ENCODE results near the gene HYAL1. TPM values are rescaled to one million over a fixed set of nuclear protein-coding genes. Genes with fewer than 3 reads are reported as not detected.
"Not testable (repeated sequence)": the region's sequence is repeated elsewhere in the genome, so short reads cannot be mapped to it uniquely, and the experiment has no call there.

HYAL1 gene
- polyA plus RNA-seq, 3 donors, result 6.1 to 9.4 (median 7.7) TPM

DNA sequence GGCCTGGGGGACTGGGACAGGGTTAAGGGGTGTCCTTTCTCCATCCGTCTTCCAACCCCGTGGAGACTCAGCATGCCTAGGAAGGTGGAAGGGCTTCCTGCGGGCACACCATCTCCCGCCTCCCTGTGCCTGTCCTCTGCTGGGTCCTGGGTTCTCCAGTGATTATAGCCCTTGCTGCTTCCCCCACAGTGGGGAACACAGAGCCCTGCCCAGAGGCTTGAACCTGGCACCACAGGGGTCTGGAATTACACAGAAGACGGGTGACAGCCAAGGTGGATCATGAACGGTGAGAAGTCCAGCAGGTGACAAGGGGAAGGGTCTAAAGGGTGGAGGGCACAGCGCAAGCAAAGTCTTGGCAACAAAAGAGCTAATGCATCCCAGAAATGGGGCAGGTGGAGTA is 40.6 kb downstream of the HYAL1 start:
- no peak for DNase-seq

DNA sequence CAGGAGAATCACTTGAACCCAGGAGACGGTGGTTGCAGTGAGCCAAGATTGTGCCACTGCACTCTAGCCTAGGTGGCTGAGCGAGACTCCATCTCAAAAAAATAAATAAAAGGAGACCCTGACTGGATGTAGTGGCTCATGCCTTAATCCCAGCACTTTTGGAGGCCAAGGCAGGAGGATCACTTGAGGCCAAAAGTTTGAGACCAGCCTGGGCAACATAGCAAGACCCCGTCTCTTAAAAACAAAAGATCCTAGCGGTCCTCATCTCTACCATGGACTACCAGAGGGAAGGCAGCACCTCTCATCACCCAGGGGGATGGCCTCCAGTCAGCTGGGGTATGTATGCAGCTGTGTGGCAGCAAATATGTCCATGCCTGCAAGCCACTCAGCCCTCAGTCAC is 41.2 kb downstream of the HYAL1 start:
- DNase-seq, result not testable (repeated sequence)

DNA sequence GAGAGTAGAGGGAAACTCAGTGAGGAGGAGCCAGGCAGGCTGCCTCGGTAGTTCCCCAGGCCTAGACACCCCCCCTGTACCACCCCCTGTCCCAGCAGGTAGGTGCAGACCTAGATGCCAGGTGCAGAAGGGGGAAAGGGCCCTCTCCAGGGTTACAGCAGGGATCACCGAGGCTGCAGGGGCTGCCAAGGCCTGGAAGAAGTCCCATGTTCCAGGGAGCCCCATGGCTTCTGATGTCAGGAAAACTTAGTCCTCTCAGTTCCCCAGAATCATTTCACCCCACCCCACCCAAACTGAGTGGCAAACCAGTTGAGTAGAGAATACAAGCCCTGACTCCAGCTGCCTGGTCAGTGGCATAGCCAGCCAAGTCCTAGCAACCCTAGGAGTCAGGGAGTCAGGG is 41.9 kb downstream of the HYAL1 start:
- DNase-seq, result no peak

DNA sequence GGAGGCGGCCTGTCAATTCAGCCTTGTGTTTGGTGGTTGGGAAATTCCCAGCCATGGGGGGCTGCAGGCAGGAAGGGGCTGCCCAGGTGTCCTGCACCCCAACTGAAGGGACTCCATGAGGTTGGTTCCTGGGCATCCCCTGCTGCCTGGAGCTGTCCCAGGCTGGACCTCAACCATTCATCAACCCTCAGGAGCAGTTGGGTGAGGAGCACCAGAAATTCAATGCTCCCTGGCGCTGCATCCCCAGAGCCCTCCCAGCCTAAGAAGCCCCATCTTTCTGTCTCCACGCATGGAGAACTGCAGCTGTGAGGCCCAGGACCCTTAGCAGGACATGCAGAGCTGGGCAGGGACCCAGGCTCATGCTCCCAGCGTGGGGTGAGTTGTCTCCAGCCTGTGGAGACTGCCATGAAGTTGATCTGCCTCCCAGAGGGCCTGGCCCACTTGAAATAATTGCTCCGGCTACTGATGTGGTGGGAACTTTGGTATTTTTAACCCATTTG is 42.4 kb downstream of the HYAL1 start:
- DNase-seq, result no peak

DNA sequence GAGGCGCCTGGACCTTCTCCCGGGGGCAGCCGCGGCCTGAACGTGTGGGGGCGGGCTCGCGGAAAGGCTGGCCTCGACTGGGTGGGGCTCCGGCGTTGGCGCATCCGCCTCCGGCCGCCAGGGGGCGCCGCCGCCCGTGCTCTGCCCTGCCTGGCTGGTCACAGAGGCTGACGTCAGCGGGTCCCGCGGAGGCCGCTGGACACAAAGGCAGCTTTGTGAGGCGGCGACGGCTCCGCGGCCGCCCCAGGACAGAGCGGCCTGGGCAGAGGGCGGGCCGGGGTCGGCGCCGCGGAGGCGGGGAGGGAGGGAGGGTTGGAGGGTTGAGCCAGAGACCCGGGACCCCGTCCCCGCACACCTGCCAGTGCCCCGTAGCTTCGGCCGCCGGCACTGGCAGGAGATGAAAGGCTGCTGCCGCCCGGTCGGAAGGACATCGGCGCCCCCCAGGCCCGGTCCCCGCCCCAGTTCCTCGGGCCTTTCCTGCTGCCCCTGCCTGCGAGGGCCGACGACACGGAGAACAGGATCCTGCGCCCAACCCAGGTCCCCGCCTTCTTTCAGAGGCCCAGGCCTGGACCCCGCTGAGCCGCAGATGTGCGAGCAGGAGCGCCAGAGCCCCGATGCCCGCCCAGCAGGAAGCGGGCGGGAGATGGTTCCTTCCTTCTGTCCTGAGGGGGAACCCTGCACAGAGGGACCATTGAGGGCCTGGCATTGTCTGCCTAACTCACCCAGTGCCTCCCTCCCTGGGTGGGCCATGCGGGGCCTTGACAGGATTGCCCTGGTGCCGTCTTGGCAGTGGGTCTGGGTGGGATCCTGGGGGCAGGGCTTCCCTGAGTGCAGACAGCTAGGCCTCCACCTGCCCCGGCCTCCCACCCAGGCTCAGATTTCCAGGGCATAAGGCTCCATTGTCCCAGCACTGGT is 43.1 kb downstream of the HYAL1 start:
- DNase-seq, result peak; percentile 92

DNA sequence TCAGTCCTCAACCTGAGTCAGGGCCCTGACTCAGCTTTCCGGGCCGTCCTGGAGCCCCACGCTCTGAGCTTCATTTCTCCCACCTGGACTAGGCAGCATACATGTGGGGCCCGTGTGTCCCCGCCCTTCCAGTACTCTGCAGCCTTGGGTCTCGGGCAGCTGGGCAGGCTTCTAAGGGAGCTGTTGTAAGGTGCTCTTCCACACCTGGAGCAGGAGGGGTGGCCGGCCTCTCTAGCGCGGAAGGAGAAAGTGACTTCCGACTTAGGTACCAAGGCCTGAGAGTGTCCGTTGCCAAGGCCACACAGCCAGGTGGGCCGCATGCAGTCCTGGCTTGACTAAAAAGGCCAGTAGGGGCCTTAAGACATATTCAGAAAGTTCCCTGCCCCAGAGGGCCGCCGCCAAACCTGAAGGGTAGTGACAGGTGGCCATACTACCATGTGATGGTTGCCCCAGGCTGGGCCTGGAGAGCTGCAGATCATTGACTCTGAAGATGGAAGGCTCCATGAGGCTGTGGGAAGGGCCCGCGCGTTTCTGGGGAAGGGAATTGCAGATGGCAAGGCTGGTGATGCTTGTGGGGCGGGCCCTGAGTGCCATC is 43.8 kb downstream of the HYAL1 start:
- DNase-seq, result no peak

DNA sequence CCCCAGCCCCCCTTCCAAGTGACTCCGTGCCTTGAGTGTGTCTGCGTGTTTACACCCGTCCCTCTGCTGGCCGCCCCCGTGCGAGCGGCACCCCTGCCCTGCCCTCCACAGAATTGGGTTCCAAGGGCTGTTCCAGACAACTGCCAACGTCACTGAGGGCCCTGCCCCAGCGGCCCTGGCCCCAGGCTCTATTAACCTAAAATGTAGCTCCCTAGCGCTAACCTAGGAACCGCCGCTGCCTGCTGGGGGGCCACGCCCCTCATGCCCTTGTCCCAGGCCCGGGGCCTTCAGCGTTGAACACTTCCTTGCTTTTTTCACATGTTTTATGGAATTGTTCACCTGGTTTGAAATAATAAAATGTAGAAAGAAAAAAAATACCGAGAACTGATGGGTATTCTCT is 44.4 kb downstream of the HYAL1 start:
- no peak for DNase-seq

DNA sequence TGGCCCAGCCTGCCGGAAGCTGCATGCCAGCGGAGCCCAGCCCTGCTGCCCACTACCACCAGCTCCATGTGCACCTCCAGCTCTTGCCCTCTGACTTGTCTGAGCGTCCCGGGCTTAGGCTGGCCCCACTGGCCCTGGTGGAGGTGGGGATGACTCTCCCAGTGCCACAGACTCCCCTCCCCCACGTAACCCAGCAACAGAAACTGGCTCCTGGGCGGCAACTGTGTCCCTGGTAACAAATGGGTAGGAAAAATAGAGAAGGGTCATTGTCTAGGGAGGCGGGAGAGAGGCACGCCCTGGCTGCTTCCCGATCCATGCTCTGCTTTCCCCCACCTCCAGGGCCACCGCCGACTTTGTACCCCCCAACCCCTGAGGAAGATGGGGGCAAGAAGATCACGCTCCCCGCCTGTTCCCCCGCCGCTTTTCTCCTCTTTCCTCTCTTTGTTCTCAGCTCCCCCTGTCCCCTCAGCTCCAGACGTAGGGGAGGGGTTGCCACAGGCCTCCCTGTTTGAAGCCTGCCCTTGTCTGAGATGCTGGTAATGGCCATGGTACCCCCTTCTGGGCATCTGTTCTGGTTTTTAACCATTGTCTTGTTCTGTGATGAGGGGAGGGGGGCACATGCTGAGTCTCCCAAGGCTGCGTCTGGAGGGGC is 45.2 kb downstream of the HYAL1 start:
- DNase-seq, result no peak

DNA sequence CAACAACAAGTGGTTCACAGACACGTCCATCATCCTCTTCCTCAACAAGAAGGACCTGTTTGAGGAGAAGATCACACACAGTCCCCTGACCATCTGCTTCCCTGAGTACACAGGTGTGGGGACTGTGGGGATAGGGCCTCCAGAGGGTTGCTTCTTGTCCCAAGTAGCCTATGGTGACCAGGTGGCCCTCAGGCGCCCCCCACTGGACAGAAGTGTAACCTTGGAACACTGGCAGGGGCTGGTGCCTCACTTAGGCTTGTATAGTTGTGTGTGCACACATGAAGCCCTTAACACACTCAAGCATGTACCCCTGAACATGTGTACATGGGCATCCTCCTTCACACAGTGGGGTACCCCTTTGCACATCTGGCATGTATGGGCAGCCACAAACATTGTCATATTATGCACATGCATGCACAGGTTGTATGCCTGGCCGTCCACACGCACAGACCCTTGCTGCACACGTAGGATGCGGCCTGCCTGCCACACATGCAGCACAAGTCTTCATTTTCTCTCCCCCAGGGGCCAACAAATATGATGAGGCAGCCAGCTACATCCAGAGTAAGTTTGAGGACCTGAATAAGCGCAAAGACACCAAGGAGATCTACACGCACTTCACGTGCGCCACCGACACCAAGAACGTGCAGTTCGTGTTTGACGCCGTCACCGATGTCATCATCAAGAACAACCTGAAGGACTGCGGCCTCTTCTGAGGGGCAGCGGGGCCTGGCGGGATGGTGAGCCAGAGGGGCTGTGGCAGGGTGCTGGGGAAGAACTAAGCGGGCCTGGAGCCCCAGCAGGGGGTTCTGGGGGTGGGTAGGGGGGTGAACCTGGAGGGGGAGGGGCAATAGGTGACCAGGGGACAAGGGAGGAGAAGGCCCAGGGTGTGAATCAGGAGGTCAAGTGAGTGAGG is 46.1 kb downstream of the HYAL1 start:
- no peak for DNase-seq

DNA sequence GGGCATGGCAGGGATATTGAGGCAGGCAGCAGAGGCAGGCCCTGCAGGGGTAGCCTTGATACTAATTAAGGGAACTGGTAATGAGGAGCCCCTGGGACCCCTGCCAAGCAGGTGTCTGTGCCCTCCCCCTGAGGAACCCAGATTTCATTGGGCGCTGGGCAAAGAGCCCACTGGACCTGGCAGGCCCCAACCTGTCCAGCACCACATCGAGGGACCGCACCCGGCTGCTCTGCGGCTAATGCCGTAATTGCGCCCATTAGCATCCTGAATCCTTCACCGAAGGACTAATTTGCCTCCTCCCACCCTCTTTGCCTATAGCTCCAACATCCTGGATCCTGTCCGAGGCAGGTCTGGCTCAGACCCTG is 48.1 kb downstream of the HYAL1 start:
- DNase-seq, result no peak

DNA sequence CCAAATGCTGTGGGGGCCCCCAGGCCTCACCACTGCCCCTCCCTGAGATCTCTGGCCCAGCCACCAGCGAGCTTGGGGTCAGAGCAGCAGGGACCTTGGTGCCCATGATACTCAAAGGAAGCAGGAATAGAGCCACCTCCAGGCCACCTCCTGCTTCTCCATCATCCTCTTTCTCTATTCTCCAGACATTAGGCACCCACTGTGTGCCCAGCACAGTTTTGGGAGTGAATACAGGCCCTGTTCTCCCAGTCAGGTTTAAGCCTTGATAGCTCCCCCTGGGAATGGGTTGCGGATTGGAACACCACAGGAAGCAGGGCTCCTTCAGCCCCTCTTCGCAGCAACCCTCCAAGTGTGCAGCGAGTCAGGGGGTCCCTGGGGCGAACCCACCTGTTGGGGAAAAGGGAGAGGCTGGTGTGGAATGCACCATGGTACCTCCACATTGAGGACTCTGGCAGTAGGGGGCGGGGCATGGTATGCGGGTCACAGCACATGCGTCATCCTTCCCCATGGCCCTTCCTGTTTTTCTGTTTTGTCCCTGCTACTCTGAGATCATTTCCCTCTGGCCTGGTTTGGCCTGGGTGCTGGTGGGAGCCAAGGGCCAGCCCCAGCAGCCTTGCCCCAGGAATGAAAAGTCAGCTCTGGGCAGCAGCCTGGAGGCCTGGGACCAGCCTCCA is 48.7 kb downstream of the HYAL1 start:
- DNase-seq, result no peak

DNA sequence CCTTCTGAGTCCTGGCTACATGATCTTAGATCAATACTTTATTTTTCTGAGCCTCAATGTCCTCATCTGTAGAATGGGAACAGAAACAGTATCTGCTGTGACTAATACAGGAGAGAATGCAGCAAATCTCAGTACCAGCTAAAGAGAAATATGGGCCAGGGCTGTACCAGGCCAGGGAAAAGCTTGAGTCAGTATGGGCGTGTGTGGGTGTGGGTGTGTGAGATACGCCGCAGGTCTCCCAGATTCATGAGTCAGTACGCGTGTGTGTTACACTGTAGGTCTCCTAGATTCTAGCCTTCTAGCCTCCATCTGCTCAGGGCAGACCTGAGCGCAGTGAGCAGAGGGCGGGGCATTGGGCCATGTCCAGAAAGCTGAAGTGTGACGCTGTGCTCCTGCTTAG is 52.2 kb downstream of the HYAL1 start:
- no peak for DNase-seq

DNA sequence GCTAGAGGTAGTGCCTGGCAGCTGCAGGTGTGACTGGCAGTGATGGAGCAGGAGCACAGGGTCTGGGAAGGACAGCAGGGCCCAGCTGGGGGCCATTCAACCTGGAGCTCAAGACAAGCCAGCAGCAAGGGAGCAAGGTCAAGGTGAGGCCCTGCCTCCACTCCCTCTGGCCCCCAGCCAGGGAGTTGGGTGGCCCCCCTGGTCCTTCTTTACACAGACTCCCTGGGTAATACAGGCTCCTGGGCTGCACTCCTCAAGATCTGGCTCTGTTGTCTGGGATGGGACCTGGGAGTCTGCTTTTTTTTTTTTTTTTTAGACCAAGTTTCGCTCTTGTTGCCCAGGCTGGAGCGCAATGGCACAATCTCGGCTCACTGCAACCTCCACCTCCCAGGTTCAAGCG is 52.9 kb downstream of the HYAL1 start:
- DNase-seq, result no peak

Other genes starting within 250 kb of the HYAL1 start
- gene RBM5, start 214.7 kb downstream of the HYAL1 start, polyA plus RNA-seq (ENCODE audit: insufficient read length in 3 of 3), result 100 to 1,000 TPM; 250 to 390 (median 367) TPM
- 10 to 100 TPM; 75.3 to 87.7 (median 78.6) TPM for gene SEMA3F, start 148.2 kb downstream of the HYAL1 start, polyA plus RNA-seq (ENCODE audit: insufficient read length in 3 of 3)
- under 1 TPM in 1 of 3 donors, not detected in 2; 0.03 TPM for gene GNAT1, start 112.0 kb downstream of the HYAL1 start, polyA plus RNA-seq (ENCODE audit: insufficient read length in 3 of 3)
- gene SLC38A3, start 98.3 kb downstream of the HYAL1 start, polyA plus RNA-seq (ENCODE audit: insufficient read length in 3 of 3), result 1 to 10 TPM; 8.3 to 9.4 (median 9.1) TPM
- gene GNAI2, start 67.4 kb downstream of the HYAL1 start, polyA plus RNA-seq (ENCODE audit: insufficient read length in 3 of 3), result 100 to 1,000 TPM; 191 to 239 (median 193) TPM
- 100 to 1,000 TPM; 100 to 126 (median 122) TPM for gene SEMA3B, start 34.4 kb downstream of the HYAL1 start, polyA plus RNA-seq (ENCODE audit: insufficient read length in 3 of 3)
- 1 to 10 TPM in 1 of 3 donors, under 1 TPM in 2; 0.31 to 1.5 (median 0.69) TPM for gene LSMEM2, start 24.5 kb downstream of the HYAL1 start, polyA plus RNA-seq (ENCODE audit: insufficient read length in 3 of 3)
- gene IFRD2, start 11.1 kb downstream of the HYAL1 start, polyA plus RNA-seq (ENCODE audit: insufficient read length in 3 of 3), result 10 to 100 TPM; 44.4 to 52.2 (median 51.1) TPM
- gene HYAL3, start 4.2 kb downstream of the HYAL1 start, polyA plus RNA-seq (ENCODE audit: insufficient read length in 3 of 3), result 1 to 10 TPM; 3.9 to 5.7 (median 4.0) TPM
- 10 to 100 TPM in 2 of 3 donors, 1 to 10 TPM in 1; 8.5 to 11.1 (median 10.5) TPM for gene NAA80, start 4.2 kb downstream of the HYAL1 start, polyA plus RNA-seq (ENCODE audit: insufficient read length in 3 of 3)
- 10 to 100 TPM; 65.4 to 95.1 (median 80.3) TPM for gene HYAL2, start 19.2 kb upstream of the HYAL1 start, polyA plus RNA-seq (ENCODE audit: insufficient read length in 3 of 3)
- gene TUSC2, start 24.6 kb upstream of the HYAL1 start, polyA plus RNA-seq (ENCODE audit: insufficient read length in 3 of 3), result 10 to 100 TPM; 23.8 to 29.8 (median 28.0) TPM
- 10 to 100 TPM; 21.0 to 22.6 (median 21.5) TPM for gene RASSF1, start 37.3 kb upstream of the HYAL1 start, polyA plus RNA-seq (ENCODE audit: insufficient read length in 3 of 3)
- 1 to 10 TPM; 3.4 to 4.5 (median 3.9) TPM for gene ZMYND10, start 42.2 kb upstream of the HYAL1 start, polyA plus RNA-seq (ENCODE audit: insufficient read length in 3 of 3)
- 10 to 100 TPM; 29.2 to 32.9 (median 32.3) TPM for gene NPRL2, start 47.2 kb upstream of the HYAL1 start, polyA plus RNA-seq (ENCODE audit: insufficient read length in 3 of 3)
- 10 to 100 TPM; 16.8 to 17.9 (median 17.7) TPM for gene CYB561D2, start 47.3 kb upstream of the HYAL1 start, polyA plus RNA-seq (ENCODE audit: insufficient read length in 3 of 3)
- gene TMEM115, start 55.9 kb upstream of the HYAL1 start, polyA plus RNA-seq (ENCODE audit: insufficient read length in 3 of 3), result 10 to 100 TPM; 38.7 to 50.1 (median 45.9) TPM
- gene CACNA2D2, start 200.1 kb upstream of the HYAL1 start, polyA plus RNA-seq (ENCODE audit: insufficient read length in 3 of 3), result 10 to 100 TPM; 17.2 to 18.3 (median 17.9) TPM

Measured in renal pelvis (tissue), 4 donors.